HEK293T (cell line): ENCODE data around the gene GLOD5.

ENCODE experiments used
- CTCF ChIA-PET: fragments of 350-600 bp; formaldehyde crosslinking; extraction: SDS; loops from one replicate; lab custom pipeline; 2021; ENCODE audit warnings: antibody characterized with exemption, inconsistent platforms; lab: Yijun Ruan, JAX
- POLR2A ChIA-PET: fragments of 350-600 bp; formaldehyde crosslinking; extraction: SDS; loops from one replicate; lab custom pipeline; 2020; ENCODE audit warnings: antibody characterized with exemption, inconsistent platforms; lab: Yijun Ruan, JAX
- DNase-seq: peaks from one replicate; pipeline ENCODE4 v3.0.0; 2012; ENCODE audit warnings: mixed read lengths; ENCODE audit errors: extremely low spot score
- ARNT ChIP-seq: fragments of 450-650 bp; IDR thresholded peaks from 2 replicates; pipeline ENCODE4 v1.6.1; 2017; ENCODE audit warnings: mild to moderate bottlenecking
- BHLHE40 ChIP-seq: fragments of 450-650 bp; IDR thresholded peaks from 2 replicates; pipeline ENCODE4 v1.6.1; 2016; ENCODE audit warnings: mild to moderate bottlenecking, moderate library complexity, borderline replicate concordance
- CTBP1 ChIP-seq: fragments of 450-650 bp; IDR thresholded peaks from 2 replicates; pipeline ENCODE4 v1.6.1; 2016; ENCODE audit warnings: borderline replicate concordance
- ELF4 ChIP-seq: fragments of 450-650 bp; IDR thresholded peaks from 2 replicates; pipeline ENCODE4 v1.6.1; 2017; ENCODE audit warnings: antibody characterized with exemption
- FOXA1 ChIP-seq: fragments of 450-650 bp; IDR thresholded peaks from 2 replicates; pipeline ENCODE4 v1.6.1; 2016; ENCODE audit warnings: mild to moderate bottlenecking
- FOXK2 ChIP-seq: fragments of 450-650 bp; IDR thresholded peaks from 2 replicates; pipeline ENCODE4 v1.6.1; 2016; ENCODE audit warnings: mild to moderate bottlenecking
- FOXM1 ChIP-seq: fragments of 450-650 bp; IDR thresholded peaks from 2 replicates; pipeline ENCODE4 v1.6.1; 2017; ENCODE audit warnings: mild to moderate bottlenecking, borderline replicate concordance
- HDGF ChIP-seq: fragments of 450-650 bp; IDR thresholded peaks from 2 replicates; pipeline ENCODE4 v1.6.1; 2017; ENCODE audit warnings: antibody characterized with exemption, borderline replicate concordance
- L3MBTL2 ChIP-seq: fragments of 450-650 bp; conservative IDR thresholded peaks from 2 replicates; pipeline ENCODE4 v1.6.1; 2016; ENCODE audit warnings: mild to moderate bottlenecking
- LEF1 ChIP-seq: fragments of 450-650 bp; IDR thresholded peaks from 2 replicates; pipeline ENCODE4 v1.6.1; 2017; ENCODE audit warnings: mild to moderate bottlenecking, borderline replicate concordance
- NFRKB ChIP-seq: fragments of 450-650 bp; IDR thresholded peaks from 2 replicates; pipeline ENCODE4 v1.6.1; 2016; ENCODE audit warnings: mild to moderate bottlenecking, moderate library complexity
- SP1 ChIP-seq: fragments of 450-650 bp; IDR thresholded peaks from 2 replicates; pipeline ENCODE4 v1.6.1; 2017
- SUZ12 ChIP-seq: fragments of 450-650 bp; IDR thresholded peaks from 2 replicates; pipeline ENCODE4 v1.6.1; 2016; ENCODE audit warnings: mild to moderate bottlenecking
- TARDBP ChIP-seq: fragments of 450-650 bp; IDR thresholded peaks from 2 replicates; pipeline ENCODE4 v1.6.1; 2016
- ZNF384 ChIP-seq: fragments of 450-650 bp; IDR thresholded peaks from 2 replicates; pipeline ENCODE4 v1.6.1; 2016
- TF ChIP-seq, protein P1 (sequence below): fragments of 450-650 bp; IDR thresholded peaks from 2 replicates; pipeline ENCODE4 v1.6.1; 2016

GLOD5 gene

DNA sequence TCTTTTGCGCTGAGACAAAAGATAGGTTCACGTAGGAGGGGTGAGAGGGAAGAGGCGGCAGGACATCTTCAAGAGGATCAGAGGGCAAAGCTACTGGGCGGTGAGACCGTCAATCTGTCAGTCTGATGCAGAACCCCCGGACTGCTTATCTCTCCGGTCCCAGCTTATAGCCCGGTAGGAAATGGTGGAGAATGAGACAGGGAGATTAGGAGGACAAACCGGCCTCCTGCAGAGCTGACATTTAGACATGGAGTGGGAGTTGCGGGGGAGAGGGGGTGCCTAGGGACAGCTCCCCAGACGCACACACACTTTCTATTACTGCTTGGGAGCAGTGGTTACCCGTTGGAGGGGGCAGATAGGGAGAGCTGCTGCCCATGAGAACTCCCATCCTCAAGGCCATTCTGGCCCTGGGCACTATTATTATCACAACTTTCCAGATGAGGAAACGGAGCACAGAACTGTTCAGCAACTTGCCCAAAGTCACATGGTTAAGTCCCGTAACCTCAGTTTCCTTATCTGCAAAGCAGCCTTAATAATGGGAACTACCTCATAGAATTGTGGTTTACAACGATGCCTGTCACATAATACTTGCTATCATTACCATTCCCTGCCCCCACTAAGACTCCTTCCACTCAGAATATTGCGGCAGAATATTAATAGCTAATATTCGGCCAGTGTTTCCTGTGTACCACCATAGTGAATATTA, 39.2 kb downstream of the GLOD5 start:
- CTCF ChIA-PET = no interaction called here
- POLR2A ChIA-PET = interaction anchor here (1.1 to 2.1 kb wide), 5 partner anchors 8 to 104 kb away, joined by 3 to 20 read pairs (median 5); partner anchors contain the start of genes PQBP1, SUV39H1 and TIMM17B

DNA sequence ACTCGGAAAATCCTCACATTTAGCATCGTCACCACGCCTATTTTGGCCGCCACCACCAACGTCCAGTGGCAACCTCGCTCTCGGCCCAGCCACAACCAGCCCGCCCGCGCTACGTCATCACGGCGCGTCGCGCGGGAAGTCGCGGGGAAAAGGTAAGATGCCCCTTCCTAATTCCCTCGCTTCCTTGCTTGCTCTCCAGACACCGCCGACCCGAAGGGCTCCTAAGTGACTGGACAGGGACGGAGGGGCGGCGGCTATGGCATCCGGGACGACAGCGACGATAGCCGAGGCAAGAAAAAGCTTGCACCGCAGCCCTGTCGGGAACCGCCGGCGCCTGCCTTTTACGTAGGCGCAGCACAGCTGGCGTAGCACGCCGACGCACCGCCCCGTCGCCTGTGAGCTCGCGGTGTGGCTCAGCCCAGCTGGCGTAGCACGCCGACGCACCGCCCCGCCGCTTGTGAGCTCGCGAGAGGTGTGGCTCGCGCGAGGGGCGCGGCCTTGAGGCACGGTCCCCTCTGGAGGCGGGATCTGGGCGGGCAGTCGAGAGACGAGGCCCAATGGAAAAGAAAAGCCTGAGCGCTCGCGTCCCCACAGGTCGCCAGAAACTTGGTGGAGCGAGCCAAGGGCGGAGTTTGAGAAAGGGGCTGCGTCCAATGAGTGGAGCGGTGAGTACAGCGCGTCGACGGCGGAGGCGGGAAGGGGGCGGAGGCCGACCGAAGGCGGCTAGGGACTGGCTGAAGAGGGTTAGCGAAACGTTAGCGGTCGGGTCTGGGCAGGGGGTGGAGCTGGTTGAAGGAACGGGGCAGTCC, 39.9 kb downstream of the GLOD5 start, which contains the start of gene HDAC6:
HDAC6 (plus strand) TSS at position 788 of the 809 bp plus-strand sequence. CDS start 626 bp downstream, outside the sequence.
- CTCF ChIA-PET = no interaction called here
- DNase-seq = peak; percentile 89
- TF ChIP-seq BHLHE40 = no peak
- TF ChIP-seq L3MBTL2 = peak; percentile 55
- TF ChIP-seq SUZ12 = no peak
- peak; percentile 89; the same call in 1 of the 2 replicates for TF ChIP-seq HDGF
- no peak for TF ChIP-seq FOXK2
- peak; percentile 54; the same call in 1 of the 2 replicates for TF ChIP-seq SP1
- TF ChIP-seq TARDBP = no peak
- no peak for TF ChIP-seq LEF1
- no peak for TF ChIP-seq NFRKB
- TF ChIP-seq ZNF384 = no peak
- TF ChIP-seq, protein P1, sequence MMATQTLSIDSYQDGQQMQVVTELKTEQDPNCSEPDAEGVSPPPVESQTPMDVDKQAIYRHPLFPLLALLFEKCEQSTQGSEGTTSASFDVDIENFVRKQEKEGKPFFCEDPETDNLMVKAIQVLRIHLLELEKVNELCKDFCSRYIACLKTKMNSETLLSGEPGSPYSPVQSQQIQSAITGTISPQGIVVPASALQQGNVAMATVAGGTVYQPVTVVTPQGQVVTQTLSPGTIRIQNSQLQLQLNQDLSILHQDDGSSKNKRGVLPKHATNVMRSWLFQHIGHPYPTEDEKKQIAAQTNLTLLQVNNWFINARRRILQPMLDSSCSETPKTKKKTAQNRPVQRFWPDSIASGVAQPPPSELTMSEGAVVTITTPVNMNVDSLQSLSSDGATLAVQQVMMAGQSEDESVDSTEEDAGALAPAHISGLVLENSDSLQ = no peak
- POLR2A ChIA-PET = interaction anchor here (0.6 to 2.1 kb wide), 9 partner anchors 9 to 118 kb away, joined by 3 to 20 read pairs (median 4); partner anchors contain the start of genes PCSK1N, PQBP1, SUV39H1 and TIMM17B

More for the DNA sequence above, 39.2 kb downstream of the GLOD5 start:
- no peak for TF ChIP-seq ELF4
- TF ChIP-seq ZNF384 = no peak
- no peak for TF ChIP-seq FOXA1
- TF ChIP-seq SUZ12 = no peak
- TF ChIP-seq NFRKB = no peak
- TF ChIP-seq, protein P1 = no peak
- TF ChIP-seq TARDBP = no peak
- no peak for TF ChIP-seq HDGF
- no peak for TF ChIP-seq LEF1
- TF ChIP-seq BHLHE40 = no peak
- no peak for TF ChIP-seq FOXK2
- TF ChIP-seq FOXM1 = no peak
- no peak for TF ChIP-seq L3MBTL2
- no peak for TF ChIP-seq ARNT
- TF ChIP-seq CTBP1 = no peak
- TF ChIP-seq SP1 = no peak
- no peak for DNase-seq

DNA sequence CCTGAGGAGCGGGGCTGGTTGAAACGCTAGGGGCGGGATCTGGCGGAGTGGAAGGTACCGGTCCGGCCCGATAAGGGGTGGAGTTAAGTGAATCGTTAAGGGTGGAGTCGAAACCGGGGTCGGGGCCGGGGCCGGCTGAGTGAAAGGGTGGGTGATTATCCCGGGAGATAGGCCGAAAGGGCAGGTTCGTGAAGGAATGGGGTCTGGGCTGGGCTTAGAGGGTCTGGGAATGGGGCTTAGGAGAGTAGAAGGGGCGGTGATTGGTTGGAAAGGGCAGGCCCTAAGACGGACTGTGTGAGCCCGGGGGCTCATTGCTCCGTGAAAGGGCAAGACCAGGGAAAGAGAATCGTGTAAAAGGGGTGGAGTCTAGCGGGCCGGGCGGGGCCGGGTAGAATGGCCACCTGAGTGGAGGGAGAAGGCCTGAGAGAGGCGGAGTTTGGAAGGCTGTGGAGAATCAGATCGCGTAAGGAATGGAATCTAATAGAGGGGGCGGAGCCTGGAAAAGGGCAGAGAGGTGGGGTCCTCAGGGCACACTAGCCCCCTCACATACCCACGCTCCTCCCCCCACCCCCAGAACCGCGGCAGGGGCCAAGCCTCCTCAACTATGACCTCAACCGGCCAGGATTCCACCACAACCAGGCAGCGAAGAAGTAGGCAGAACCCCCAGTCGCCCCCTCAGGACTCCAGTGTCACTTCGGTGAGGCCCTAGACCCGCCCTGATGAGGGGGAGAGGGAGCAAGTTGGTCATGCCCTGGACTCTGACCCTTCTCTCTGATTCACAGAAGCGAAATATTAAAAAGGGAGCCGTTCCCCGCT, 40.8 kb downstream of the GLOD5 start:
- ChIA-PET CTCF (no interaction called here), POLR2A (interaction anchor here (0.6 to 2.1 kb wide), 8 partner anchors 8 to 117 kb away, joined by 3 to 20 read pairs (median 4); partner anchors contain the start of genes PCSK1N, PQBP1 and TIMM17B)

DNA sequence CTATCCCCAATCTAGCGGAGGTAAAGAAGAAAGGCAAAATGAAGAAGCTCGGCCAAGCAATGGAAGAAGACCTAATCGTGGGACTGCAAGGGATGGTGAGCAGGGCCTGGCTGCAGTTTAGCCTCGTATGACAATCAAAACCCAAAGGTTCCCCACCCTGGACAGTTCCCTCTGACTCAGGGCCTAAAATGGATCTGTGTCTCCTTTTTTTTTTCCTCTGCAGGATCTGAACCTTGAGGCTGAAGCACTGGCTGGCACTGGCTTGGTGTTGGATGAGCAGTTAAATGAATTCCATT, 41.3 kb downstream of the GLOD5 start:
- no peak for DNase-seq
- CTCF ChIA-PET = no interaction called here
- no peak for TF ChIP-seq FOXA1
- TF ChIP-seq SP1 = no peak
- TF ChIP-seq ELF4 = no peak
- no peak for TF ChIP-seq HDGF
- TF ChIP-seq NFRKB = no peak
- TF ChIP-seq, protein P1 = no peak
- no peak for TF ChIP-seq FOXM1
- TF ChIP-seq LEF1 = no peak
- TF ChIP-seq CTBP1 = no peak
- TF ChIP-seq ARNT = no peak
- TF ChIP-seq ZNF384 = no peak
- TF ChIP-seq SUZ12 = no peak
- no peak for TF ChIP-seq BHLHE40
- no peak for TF ChIP-seq TARDBP
- no peak for TF ChIP-seq FOXK2
- POLR2A ChIA-PET = no interaction called here

More for the DNA sequence above, 40.8 kb downstream of the GLOD5 start:
- peak; percentile 72 for DNase-seq
- TF ChIP-seq CTBP1 (no peak), L3MBTL2 (no peak), SP1 (no peak), ZNF384 (no peak), NFRKB (no peak), TARDBP (no peak), HDGF (no peak), FOXA1 (no peak)
- TF ChIP-seq, protein P1 = no peak
